T follicular helper cell (primary cell): Measurements from ENCODE around the gene IPO11.

ENCODE experiments used
- DNase-seq: peaks from one replicate; pipeline ENCODE4 v3.0.0-alpha.2; 2020; ENCODE audit warnings: low read depth

The IPO11 gene

DNA sequence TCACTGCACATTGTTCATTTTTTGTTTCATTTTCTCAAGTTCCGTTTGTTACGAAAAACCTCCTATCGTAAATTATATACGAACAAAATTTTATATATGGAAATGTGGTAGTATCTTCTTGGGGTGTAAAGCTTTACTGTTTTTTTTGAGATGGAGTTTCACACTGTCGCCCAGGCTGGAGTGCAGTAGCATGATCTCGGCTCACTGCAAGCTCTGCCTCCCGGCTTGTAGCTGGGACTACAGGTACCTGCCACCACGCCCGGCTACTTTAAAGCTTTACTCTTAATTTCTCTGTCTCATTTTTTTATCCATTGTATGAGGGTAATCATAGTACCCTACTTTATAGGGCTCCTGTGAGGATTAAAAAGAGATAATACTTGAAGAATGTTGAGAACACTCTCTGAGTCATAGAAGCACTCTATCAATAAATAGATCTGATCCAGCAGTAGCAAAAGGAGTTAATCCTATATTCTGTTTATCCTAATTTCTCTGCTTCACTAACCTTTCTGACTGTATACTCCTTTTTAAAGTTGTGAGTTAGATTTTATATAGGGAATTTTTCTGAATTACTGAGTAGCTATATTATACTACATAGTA, 160.5 kb downstream of the IPO11 start:
- DNase-seq, result no peak

DNA sequence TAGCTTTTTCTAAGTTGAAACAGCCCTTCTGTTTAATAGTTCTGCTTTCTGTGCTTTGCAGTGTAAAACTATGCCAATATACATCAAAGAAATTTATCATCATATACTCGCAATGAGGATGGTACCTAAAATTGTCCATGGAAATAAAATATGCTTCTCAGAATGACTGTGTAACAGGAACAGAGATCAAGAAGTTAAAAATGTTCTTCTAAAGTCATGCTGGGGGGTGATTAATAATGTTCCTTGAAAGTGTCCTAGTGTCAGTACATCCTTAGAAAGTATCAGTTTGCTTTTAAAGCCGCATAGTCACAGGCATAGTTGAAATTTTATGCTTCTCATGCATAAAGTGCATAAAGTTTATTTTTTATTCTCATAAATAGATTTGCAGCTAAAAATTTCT, 162.0 kb downstream of the IPO11 start:
- no peak for DNase-seq

GRCh38 chr5:62575066-62575465, 162.5 kb downstream of the IPO11 start:
- no peak for DNase-seq

DNA sequence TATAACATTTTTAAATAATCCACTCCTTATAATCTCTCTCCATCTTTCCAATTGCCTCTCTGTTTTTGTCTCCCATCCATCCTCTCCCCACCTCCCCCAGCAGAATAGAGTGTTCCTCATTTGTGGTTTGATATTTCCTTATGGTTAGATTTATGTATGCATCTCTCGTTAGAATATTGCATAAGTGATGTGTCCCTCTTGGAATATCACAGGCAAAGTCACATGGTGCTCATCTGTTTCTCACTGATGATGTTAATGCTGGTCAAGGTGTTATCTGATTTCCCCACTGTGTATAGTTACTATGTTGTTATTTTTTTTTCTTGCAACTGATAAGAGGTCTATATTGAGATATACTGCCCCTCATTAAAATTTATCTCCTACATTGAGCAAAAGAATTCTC, 162.9 kb downstream of the IPO11 start:
- DNase-seq, result no peak

DNA sequence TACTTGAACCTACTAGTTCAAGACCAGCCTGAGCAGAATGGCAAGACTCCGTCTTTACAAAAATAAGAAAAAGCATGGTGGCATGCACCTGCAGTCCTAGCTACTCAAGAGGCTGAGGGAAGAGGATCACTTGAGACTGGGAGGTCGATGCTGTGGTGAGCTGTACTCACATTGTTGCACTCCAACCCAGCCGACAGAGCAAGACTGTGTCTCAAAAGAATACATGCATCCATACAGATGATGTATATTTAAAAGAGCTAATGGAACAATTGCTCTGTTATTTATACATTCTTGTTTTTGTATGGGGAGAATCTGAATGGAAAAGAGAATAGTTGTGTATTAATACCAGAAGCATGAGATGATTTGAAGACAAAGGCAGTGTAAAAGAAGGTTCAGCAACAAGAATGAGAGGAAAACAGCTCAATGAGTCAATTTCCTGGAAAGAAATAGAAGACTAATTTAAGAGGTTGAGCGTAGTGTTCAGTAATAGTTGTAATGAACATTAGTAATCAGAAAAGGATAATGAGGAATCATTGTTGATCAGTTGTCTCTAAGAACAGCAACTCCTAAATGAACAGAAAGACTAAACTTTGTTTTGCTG, 164.1 kb downstream of the IPO11 start:
- no peak for DNase-seq

- no peak for DNase-seq
Observed at GRCh38 chr5:62577488-62577887, 164.9 kb downstream of the IPO11 start.

GRCh38 chr5:62578540-62578939, 166.0 kb downstream of the IPO11 start, which contains the start of gene LRRC70:
LRRC70 (plus strand) TSS chr5:62578819; CDS start chr5:62579439, 620 bp downstream.
- DNase-seq, result no peak

DNA sequence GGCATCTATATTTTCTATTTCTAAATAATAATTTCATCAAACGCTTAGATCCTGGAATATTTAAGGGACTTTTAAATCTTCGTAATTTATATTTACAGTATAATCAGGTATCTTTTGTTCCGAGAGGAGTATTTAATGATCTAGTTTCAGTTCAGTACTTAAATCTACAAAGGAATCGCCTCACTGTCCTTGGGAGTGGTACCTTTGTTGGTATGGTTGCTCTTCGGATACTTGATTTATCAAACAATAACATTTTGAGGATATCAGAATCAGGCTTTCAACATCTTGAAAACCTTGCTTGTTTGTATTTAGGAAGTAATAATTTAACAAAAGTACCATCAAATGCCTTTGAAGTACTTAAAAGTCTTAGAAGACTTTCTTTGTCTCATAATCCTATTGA, 167.2 kb downstream of the IPO11 start:
- DNase-seq, result no peak

DNA sequence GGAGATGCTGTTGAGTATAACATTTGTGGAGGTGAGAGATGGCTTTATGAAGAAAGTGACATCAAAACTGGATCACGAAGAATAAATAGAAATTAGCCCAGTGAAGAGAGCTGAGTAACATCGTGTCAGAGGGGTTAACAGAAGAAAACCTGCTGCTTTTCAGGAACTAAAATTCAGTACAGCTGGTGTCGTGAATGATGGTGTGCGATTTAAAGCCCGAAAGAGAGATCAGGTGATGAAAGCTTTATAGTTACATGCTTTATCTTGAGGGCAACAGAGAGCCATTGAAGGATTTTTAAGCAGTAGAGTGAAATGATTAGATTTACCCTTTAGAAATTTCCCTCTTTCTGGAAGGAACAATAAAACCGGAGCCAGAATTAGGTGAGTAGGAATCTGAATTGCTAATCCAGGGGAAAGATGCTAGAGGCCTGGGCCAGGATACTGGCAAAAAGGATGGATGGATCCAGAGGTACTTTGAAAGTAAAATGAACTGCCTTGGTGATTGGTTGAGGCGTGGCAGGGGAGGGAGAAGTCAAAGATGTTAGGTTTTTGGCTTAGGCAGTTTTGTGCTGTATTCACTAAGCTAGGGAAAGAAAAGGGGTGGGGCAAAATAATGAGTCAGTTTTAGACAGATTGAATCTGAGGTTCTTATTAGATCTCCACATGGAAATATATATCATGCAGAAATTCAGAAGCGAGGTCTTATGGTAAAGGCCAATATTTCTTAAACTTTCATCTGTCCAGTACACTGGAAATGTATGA, 169.5 kb downstream of the IPO11 start:
- no peak for DNase-seq

- DNase-seq, result no peak
Observed at GRCh38 chr5:62584391-62584790, 171.8 kb downstream of the IPO11 start.

DNA sequence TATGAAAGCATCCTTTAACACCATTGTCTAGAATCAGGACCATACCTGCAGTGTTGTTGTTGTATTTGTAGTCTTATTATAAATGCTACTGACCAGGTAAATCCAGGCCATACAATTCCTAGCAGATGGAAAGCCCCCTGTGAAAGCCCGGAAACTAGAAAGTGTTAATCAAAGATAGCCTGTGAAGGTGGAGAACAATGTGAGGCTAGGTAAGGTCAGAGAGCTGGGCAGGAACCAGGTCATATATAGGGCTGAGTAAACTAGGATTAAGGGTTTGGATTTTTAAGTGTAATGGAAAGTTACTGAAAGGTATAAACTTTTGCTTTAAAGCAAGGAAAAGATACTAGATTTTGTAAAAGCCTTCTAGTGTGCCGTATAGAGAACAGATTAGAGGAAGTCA, 172.7 kb downstream of the IPO11 start:
- DNase-seq, result no peak

- no peak for DNase-seq
Observed at GRCh38 chr5:62585751-62586150, 173.2 kb downstream of the IPO11 start.

DNA sequence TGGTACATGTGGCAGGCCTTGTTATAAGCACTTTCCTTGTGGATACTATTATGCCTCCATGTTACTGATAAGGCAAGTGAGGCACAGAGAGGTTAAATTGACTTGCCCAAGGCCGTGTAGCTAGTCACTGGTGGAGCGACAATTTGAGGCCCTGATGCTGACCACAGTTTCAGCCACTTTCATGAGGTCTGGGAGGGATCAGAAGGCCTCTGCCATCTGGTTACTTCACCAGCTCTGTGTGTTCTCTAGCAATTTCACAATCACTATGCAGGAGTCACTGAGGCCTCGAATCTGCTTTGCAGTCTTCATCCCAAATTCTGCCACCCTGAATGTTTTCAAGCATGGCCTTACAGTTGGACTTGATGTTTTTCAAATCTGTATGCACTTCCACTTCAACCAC, 175.2 kb downstream of the IPO11 start:
- no peak for DNase-seq

GRCh38 chr5:62588668-62589067, 176.1 kb downstream of the IPO11 start:
- no peak for DNase-seq

DNA sequence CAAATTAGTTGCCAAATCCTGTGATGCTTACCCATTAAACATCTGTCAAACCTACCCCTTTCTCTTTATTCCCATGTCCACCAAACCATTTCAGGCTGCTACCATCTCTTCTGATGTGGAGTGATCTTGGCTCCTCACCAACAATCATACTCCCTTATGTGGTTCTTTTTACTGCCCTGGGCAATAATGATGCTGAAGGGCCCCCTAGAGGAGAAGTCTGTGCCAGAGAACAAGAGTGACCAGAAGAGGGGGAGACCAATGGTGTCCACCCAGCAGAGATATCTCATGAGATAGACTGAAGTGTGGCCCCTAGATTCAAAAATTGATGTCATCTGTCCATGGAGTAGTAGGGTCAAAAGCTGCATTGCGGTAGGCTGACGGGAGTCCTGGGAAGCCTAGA, 176.9 kb downstream of the IPO11 start:
- DNase-seq, result no peak

GRCh38 chr5:62590387-62590786, 177.8 kb downstream of the IPO11 start:
- no peak for DNase-seq

DNA sequence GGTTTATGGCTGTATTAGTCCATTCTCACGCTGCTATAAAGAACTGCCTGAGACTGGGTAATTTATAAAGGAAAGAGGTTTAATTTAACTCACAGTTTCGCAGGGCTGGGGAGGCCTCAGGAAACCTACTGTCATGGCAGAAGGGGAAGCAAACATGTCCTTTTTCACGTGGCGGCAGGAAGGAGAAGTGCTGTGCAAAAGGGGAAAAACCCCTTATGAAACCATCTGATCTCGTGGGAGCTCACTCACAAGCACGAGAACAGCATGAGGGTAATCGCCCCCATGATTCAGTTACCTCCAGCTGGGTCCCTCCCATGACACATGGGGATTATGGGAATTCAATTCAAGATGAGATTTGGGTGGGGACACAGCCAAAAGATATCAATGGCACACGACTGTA, 180.0 kb downstream of the IPO11 start:
- no peak for DNase-seq

DNA sequence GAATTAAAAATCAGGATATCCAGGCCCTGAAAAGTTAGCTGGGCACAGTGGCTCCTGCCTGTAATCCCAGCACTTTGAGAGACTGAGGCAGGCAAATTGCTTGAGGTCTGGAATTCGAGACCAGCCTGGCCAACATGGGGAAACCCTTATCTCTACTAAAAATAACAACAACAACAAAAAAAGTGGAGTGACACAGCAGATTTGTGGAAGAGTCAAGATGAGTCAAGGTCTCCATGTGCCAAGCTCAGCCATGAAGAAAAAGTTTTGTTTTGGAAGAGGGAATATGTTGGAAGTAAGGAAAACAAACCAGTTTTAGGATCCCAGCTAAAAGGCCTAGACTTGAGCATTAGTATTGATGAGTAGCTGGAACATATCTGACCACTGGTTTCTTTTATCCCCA, 180.8 kb downstream of the IPO11 start:
- no peak for DNase-seq

- DNase-seq, result no peak
Observed at GRCh38 chr5:62594364-62594984, 181.9 kb downstream of the IPO11 start.

DNA sequence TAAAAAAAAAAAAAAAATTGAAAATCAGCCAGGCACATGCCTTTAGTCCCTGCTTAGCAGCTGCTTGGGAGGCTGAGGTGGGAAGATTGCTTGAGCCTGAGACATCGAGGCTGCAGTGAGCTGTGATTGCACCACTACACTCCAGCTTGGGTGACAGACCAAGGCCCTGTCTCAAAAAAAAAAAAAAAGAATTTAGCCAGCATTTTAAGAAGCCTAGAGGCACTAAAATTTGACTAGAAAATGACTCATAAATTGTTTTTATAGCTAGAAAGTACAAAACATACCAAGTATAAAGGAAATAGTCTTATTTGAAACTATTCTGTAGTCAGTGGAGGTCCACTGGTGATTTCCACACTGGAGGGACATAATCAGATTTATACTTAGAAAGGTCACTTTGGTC, 183.5 kb downstream of the IPO11 start:
- DNase-seq, result no peak

- DNase-seq, result no peak
Observed at GRCh38 chr5:62596691-62597090, 184.1 kb downstream of the IPO11 start.

GRCh38 chr5:62597314-62597713, 184.8 kb downstream of the IPO11 start:
- DNase-seq, result no peak
